Osteoblast (primary cell): ENCODE measurements around the gene MRPL46. TPM values are rescaled to one million over a fixed set of nuclear protein-coding genes. Genes with fewer than 3 reads are reported as not detected.

Source experiments
- DNase-seq: peaks from one replicate; pipeline ENCODE4 v3.0.0; 2011; ENCODE audit warnings: low spot score, mixed read lengths; ENCODE audit not compliant: insufficient read length; ENCODE audit errors: missing footprints
- H2AFZ ChIP-seq: 2 replicates; pipeline ENCODE4 v1.6.0; 2011; ENCODE audit warnings: mild to moderate bottlenecking, low read length
- H3K27ac ChIP-seq: 2 replicates; pipeline ENCODE4 v1.5.1; 2011; ENCODE audit warnings: mild to moderate bottlenecking, low read depth, low read length, moderate library complexity
- H3K27me3 ChIP-seq: 2 replicates; pipeline ENCODE4 v1.6.0; 2012; ENCODE audit warnings: mild to moderate bottlenecking, control low read depth, inconsistent platforms, low read length, moderate library complexity; ENCODE audit not compliant: insufficient read depth
- H3K36me3 ChIP-seq: 2 replicates; pipeline ENCODE4 v1.5.1; 2011; ENCODE audit warnings: mild to moderate bottlenecking, low read length, control low read depth, moderate library complexity; ENCODE audit not compliant: insufficient read depth
- H3K4me1 ChIP-seq: 2 replicates; pipeline ENCODE4 v1.5.1; 2011; ENCODE audit warnings: mild to moderate bottlenecking, low read length, control low read depth, moderate library complexity; ENCODE audit not compliant: insufficient read depth
- H3K4me2 ChIP-seq: 2 replicates; pipeline ENCODE4 v1.6.0; 2011; ENCODE audit warnings: mild to moderate bottlenecking, low read length; ENCODE audit not compliant: insufficient read depth
- H3K4me3 ChIP-seq: fragments of 200-600 bp; sonication (generic); 3 replicates; pipeline ENCODE4 v1.5.1; 2012; ENCODE audit warnings: mild to moderate bottlenecking, low read length, inconsistent platforms; ENCODE audit not compliant: insufficient read depth
- H3K79me2 ChIP-seq: 2 replicates; pipeline ENCODE4 v1.6.0; 2012; ENCODE audit warnings: mild to moderate bottlenecking, low read length, control low read depth, inconsistent platforms; ENCODE audit not compliant: insufficient read depth
- H3K9me3 ChIP-seq: 2 replicates; pipeline ENCODE4 v1.5.1; 2011; ENCODE audit warnings: low read depth, low read length, control low read depth
- H4K20me1 ChIP-seq: 2 replicates; pipeline ENCODE4 v1.6.0; 2012; ENCODE audit warnings: mild to moderate bottlenecking, low read length, control low read depth; ENCODE audit not compliant: insufficient read depth
- CTCF ChIP-seq: IDR thresholded peaks from 2 replicates; pipeline ENCODE4 v1.5.1; 2011; ENCODE audit warnings: mild to moderate bottlenecking, low read depth, low read length, moderate library complexity; ENCODE audit errors: extremely low read depth
- total RNA-seq: library from RNA; depleted of rRNA; stranded (reverse); fragments of >200 nt; gene quantifications from 2 replicates; pipeline ENCODE4 v1.2.3, GENCODE V29; 2012

The MRPL46 gene
- total RNA-seq, 1 donor, result 11.2 TPM

GRCh38 chr15:88505721-88506120 lies 38.5 kb upstream of the MRPL46 start:
- Histone ChIP-seq H3K79me2 (no peaks in the 10 kb centered on the region), H3K36me3 (peaks cover 3% of the 10 kb centered on the region)
- DNase-seq, result no peak

DNA sequence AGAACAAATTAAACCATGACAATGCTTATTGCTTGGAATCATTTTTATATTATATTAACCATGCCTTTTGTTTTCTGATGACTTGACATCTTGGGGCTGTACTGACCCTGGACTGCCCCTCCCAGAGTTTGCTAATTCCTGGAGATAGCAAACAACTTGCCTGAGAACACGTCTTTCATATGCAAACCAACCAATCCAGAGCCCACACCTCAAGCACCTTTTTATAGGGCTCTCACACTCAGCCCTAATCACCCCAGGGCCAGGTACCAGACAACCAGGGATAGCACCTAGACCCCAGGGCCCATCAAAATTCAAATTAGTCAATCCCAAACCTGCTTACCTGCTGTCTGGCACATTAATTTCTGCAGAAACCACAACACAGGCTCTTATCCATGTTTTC lies 37.3 kb upstream of the MRPL46 start:
- Histone ChIP-seq H2AFZ (no peak overlapping the region), H3K9me3 (no peaks in the 10 kb centered on the region), H3K27me3 (no peaks in the 10 kb centered on the region), H3K27ac (no peak overlapping the region), H3K36me3 (no peaks in the 10 kb centered on the region), H3K4me1 (no peaks in the 10 kb centered on the region), H3K79me2 (no peaks in the 10 kb centered on the region), H4K20me1 (no peaks in the 10 kb centered on the region), H3K4me3 (no peak overlapping the region), H3K4me2 (no peak overlapping the region)
- TF ChIP-seq CTCF, result no peak
- no peak for DNase-seq

More at GRCh38 chr15:88505721-88506120, 38.5 kb upstream of the MRPL46 start:
- Histone ChIP-seq H3K4me1 (no peaks in the 10 kb centered on the region), H3K9me3 (no peaks in the 10 kb centered on the region), H3K4me3 (no peak overlapping the region), H3K27ac (no peak overlapping the region), H4K20me1 (no peaks in the 10 kb centered on the region), H3K4me2 (no peak overlapping the region), H3K27me3 (no peaks in the 10 kb centered on the region), H2AFZ (no peak overlapping the region)
- no peak for TF ChIP-seq CTCF

- no peaks in the 10 kb centered on the region for H3K79me2 ChIP-seq
- no peak for TF ChIP-seq CTCF
- no peak overlapping the region for H3K27ac ChIP-seq
These were observed 31.8 kb upstream of the MRPL46 start for GRCh38 chr15:88498996-88499395.

DNA sequence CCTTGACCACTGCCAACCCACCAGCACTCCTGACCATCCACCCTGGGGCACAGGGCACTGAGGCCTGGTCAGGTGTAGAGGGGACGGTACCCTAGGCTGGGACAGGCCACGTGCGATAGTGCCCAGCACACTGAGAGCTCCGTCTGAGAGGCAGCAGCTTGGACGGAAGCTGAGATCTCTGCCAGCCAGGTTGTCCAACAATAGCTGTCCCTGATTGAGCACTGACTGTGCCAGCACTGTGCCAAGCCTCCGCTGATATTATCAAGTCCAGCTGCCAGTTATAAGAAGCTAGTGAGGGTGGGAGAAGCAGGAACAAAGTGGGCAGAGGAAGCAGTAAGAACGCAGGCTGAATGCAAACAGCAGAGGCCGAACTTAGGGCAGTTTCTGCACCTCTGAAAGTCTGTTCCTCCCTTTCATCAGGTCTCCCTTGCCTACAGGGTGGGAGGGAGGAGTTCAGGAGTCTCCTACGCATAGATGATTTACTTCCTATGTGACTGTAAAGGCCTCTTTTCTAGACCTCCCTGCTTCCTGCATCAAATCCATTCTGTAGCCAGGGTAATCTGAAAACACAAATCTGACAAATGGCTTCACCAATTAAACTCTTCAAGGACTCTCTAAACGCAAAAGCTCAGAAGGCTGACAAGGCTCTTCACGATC lies 30.0 kb upstream of the MRPL46 start:
- no peak overlapping the region for H3K4me3 ChIP-seq
- no peak for TF ChIP-seq CTCF
- DNase-seq, result no peak
- H3K4me2 ChIP-seq, result no peak overlapping the region
- H3K36me3 ChIP-seq, result no peaks in the 10 kb centered on the region
- no peaks in the 10 kb centered on the region for H3K9me3 ChIP-seq
- no peak overlapping the region for H3K27ac ChIP-seq
- no peaks in the 10 kb centered on the region for H4K20me1 ChIP-seq
- no peaks in the 10 kb centered on the region for H3K79me2 ChIP-seq
- no peaks in the 10 kb centered on the region for H3K4me1 ChIP-seq
- H2AFZ ChIP-seq, result no peak overlapping the region
- H3K27me3 ChIP-seq, result no peaks in the 10 kb centered on the region

More at GRCh38 chr15:88498996-88499395, 31.8 kb upstream of the MRPL46 start:
- H3K4me3 ChIP-seq, result no peak overlapping the region
- H3K27me3 ChIP-seq, result no peaks in the 10 kb centered on the region
- H3K9me3 ChIP-seq, result no peaks in the 10 kb centered on the region
- H3K4me2 ChIP-seq, result no peak overlapping the region
- no peaks in the 10 kb centered on the region for H4K20me1 ChIP-seq
- no peak overlapping the region for H2AFZ ChIP-seq
- no peak for DNase-seq
- no peaks in the 10 kb centered on the region for H3K36me3 ChIP-seq
- no peaks in the 10 kb centered on the region for H3K4me1 ChIP-seq
